ENCODE results near the gene LTB. TPM values are rescaled to one million over a fixed set of nuclear protein-coding genes. Genes with fewer than 3 reads are reported as not detected.

LTB gene
- total RNA-seq, 1 experiment from 2014 or later, result not detected

GRCh38 chr6:31621320-31621939 is 39.2 kb upstream of the LTB start:
- Histone ChIP-seq H4K91ac (ENCODE audit: insufficient read length, low read depth, low read length) (no peak overlapping the region), H2BK20ac (ENCODE audit: low read depth, low read length, poor library complexity, severe bottlenecking) (no peak overlapping the region), H3K9me3 (ENCODE audit: control insufficient read depth, low read depth, low read length) (no peaks in the 10 kb centered on the region), H4K20me1 (ENCODE audit: control insufficient read depth, insufficient read depth, insufficient read length) (no peaks in the 10 kb centered on the region), H3K27me3 (ENCODE audit: insufficient read depth, low read length) (no peaks in the 10 kb centered on the region), H2AFZ (ENCODE audit: low read length) (no peak overlapping the region), H3T11ph (ENCODE audit: low read length) (no peak overlapping the region), H3K14ac (ENCODE audit: insufficient read depth, low read length) (peak overlapping the region; percentile 98; the same call in 1 of the 2 replicates), H3K4ac (ENCODE audit: low read depth, low read length) (no peak overlapping the region; the same call in 1 of the 2 replicates), H2AK5ac (ENCODE audit: insufficient read length, low read length) (no peak overlapping the region), H2BK12ac (ENCODE audit: insufficient read length, low read depth, low read length) (no peak overlapping the region), H2BK5ac (ENCODE audit: insufficient read length, low read length) (no peak overlapping the region), H3K4me1 (ENCODE audit: insufficient read depth, low read length) (peaks cover 3% of the 10 kb centered on the region; the same call in 1 of the 2 replicates), H3K56ac (ENCODE audit: insufficient read length, low read depth, low read length) (no peak overlapping the region), H2BK120ac (ENCODE audit: low read depth, low read length, poor library complexity, severe bottlenecking) (peak overlapping the region; percentile 27), H3K27ac (ENCODE audit: insufficient read length, low read depth, low read length) (peak overlapping the region; percentile 85), H2BK15ac (ENCODE audit: low read depth, low read length) (no peak overlapping the region), H3K9ac (ENCODE audit: extremely low read depth, insufficient read length, low read length) (peak overlapping the region; percentile 91), H3K23ac (ENCODE audit: insufficient read length, low read depth, low read length) (no peak overlapping the region), H4K8ac (replicated peaks; ENCODE audit: insufficient read length, low read depth, low read length) (no peak overlapping the region), H3K23me2 (ENCODE audit: insufficient read length, low read depth, low read length, poor library complexity, severe bottlenecking) (peaks cover 8% of the 10 kb centered on the region), H3K18ac (ENCODE audit: insufficient read length, low read depth, low read length) (peak overlapping the region; percentile 92), H3K79me2 (ENCODE audit: insufficient read depth, low read length) (peaks cover 20% of the 10 kb centered on the region), H3K4me2 (ENCODE audit: insufficient read depth, insufficient read length, low read length) (peak overlapping the region; percentile 92), H4K5ac (ENCODE audit: insufficient read length, low read depth, low read length) (no peak overlapping the region), H3K79me1 (ENCODE audit: insufficient read depth, low read depth, low read length, poor library complexity, severe bottlenecking) (peaks cover 2% of the 10 kb centered on the region)
- Mint-ChIP-seq H3K4me1 (peaks cover 14 to 20% of the 10 kb centered on the region in 2 experiments), H3K27me3 (ENCODE audit: low read depth) (no peaks in the 10 kb centered on the region), H3K4me3 (peak overlapping the region; percentile 93 to 98), H3K36me3 (ENCODE audit: insufficient read depth in 1 of 3, low read depth in 3 of 3) (peaks cover 49 to 54% (median 54%) of the 10 kb centered on the region in 3 experiments), H3K9me3 (no peaks in the 10 kb centered on the region; a peak in 1 of 5 replicates), H3K27ac (peak overlapping the region; percentile 94 to 99 (median 98))
- TF ChIP-seq CTCF (conservative IDR thresholded peaks at IDR 0.05), result no peak
- no peak for DNase-seq
- no CpG with 5 or more reads among the region's 15 CpGs for WGBS (ENCODE audit: extremely low coverage, insufficient read length, low lambda C conversion rate)
